Lung (tissue), 12 donors: ENCODE results near the gene PRRG1. TPM values are rescaled to one million over a fixed set of nuclear protein-coding genes. Genes with fewer than 3 reads are reported as not detected.

Source experiments
- ATAC-seq: fragments of 200-7000 bp; cut with Tn5 transposase; one replicate; pipeline ENCODE4 v1.9.1; 2020; ENCODE audit warnings: moderate number of reproducible peaks; ENCODE audit not compliant: insufficient read depth, low FRiP score
- DNase-seq, 3 donors: peaks; one replicate each; pipeline ENCODE4 v3.0.0-alpha.2; 2013 to 2017
- H3K27ac ChIP-seq, 2 donors: one replicate each; pipeline ENCODE4 v1.5.1; 2013; ENCODE audit warnings: mild to moderate bottlenecking in 2 of 2, moderate library complexity in 2 of 2, control low read depth in 1 of 2, inconsistent platforms in 1 of 2, low read depth in 1 of 2, low read length in 1 of 2
- H3K27me3 ChIP-seq, 3 donors: one replicate each; pipeline ENCODE4 v1.5.1; 2013; ENCODE audit warnings: low read length in 2 of 3; ENCODE audit not compliant: control insufficient read depth in 3 of 3, insufficient read depth in 3 of 3
- H3K36me3 ChIP-seq, 4 donors: one replicate each; pipeline ENCODE4 v1.5.1; 2013; ENCODE audit warnings: low read length in 4 of 4, mild to moderate bottlenecking in 1 of 4, moderate library complexity in 1 of 4; ENCODE audit not compliant: control insufficient read depth in 4 of 4, insufficient read depth in 4 of 4
- H3K4me1 ChIP-seq, 5 donors: one replicate each; pipeline ENCODE4 v1.5.1; 2013; ENCODE audit warnings: low read length in 5 of 5, mild to moderate bottlenecking in 2 of 5, moderate library complexity in 1 of 5; ENCODE audit not compliant: control insufficient read depth in 5 of 5, insufficient read depth in 5 of 5
- H3K4me3 ChIP-seq: one replicate; pipeline ENCODE4 v1.5.1; 2013; ENCODE audit warnings: mild to moderate bottlenecking, control low read depth, moderate library complexity
- H3K9ac ChIP-seq, 2 donors: one replicate each; pipeline ENCODE4 v1.5.1; 2013; ENCODE audit warnings: low read length in 2 of 2, control low read depth in 1 of 2; ENCODE audit not compliant: insufficient read depth in 1 of 2
- H3K9me3 ChIP-seq, 4 donors: one replicate each; pipeline ENCODE4 v1.5.1; 2013; ENCODE audit warnings: low read length in 3 of 4, mild to moderate bottlenecking in 1 of 4, moderate library complexity in 1 of 4; ENCODE audit not compliant: control insufficient read depth in 4 of 4, insufficient read depth in 3 of 4
- CTCF ChIP-seq: IDR thresholded peaks from 2 replicates; pipeline ENCODE4 v1.5.1; 2012; ENCODE audit warnings: mild to moderate bottlenecking; ENCODE audit errors: control extremely low read depth, extremely low read depth
- WGBS, 2 donors: extraction: QIAGEN DNeasy Blood & Tissue Kit; methylation state at CpG; one replicate each; pipeline ENCODE4 v1.1.7; 2013; 5-methylcytosine and 5-hydroxymethylcytosine counted together
- polyA plus RNA-seq, 2 donors: library from polyadenylated mRNA; stranded (reverse); fragments of 200-250 nt; gene quantifications; one replicate each; pipeline ENCODE4 v1.2.1, GENCODE V29; 2013
- total RNA-seq, 2 donors: library from RNA; depleted of rRNA in 1 of 2; stranded (reverse); fragments of >200 nt in 1 of 2; gene quantifications; one replicate each; pipeline ENCODE4 v1.2.1, GENCODE V29; 2014 to 2021
- donor health status: control.
- donor health status: control.
- donor health status: Bipolar disorder and iron deficiency.
- donor health status: healthy.
- donor health status: DM: yes; HTN: yes; CAD: no.

PRRG1 gene
- total and polyA plus RNA-seq, 4 donors, result 2.1 to 15.0 (median 3.8) TPM

- TF ChIP-seq CTCF, result no peak
- H3K36me3 ChIP-seq, result no peaks in the 10 kb centered on the region
- no peaks in the 10 kb centered on the region for H3K9me3 ChIP-seq
- H3K4me3 ChIP-seq, result no peak overlapping the region
- H3K9ac ChIP-seq, result no peak overlapping the region
- peaks cover 0 to 3% (median 0%) of the 10 kb centered on the region in 5 donors for H3K4me1 ChIP-seq
- DNase-seq, result no peak
- ATAC-seq, result no peak
- 60 to 93% methylated on average over 1 of the region's 1 CpG for WGBS, 2 donors
- H3K27ac ChIP-seq, result no peak overlapping the region
- peaks cover 0 to 18% (median 12%) of the 10 kb centered on the region in 3 donors for H3K27me3 ChIP-seq
Measured at GRCh38 chrX:37330642-37331041, 18.5 kb upstream of the PRRG1 start.

- Histone ChIP-seq H3K9me3 (no peaks in the 10 kb centered on the region), H3K9ac (no peak overlapping the region), H3K27me3 (peaks cover 0 to 15% (median 13%) of the 10 kb centered on the region in 3 donors), H3K4me3 (no peak overlapping the region), H3K36me3 (no peaks in the 10 kb centered on the region), H3K4me1 (peaks cover 0 to 3% (median 0%) of the 10 kb centered on the region in 5 donors), H3K27ac (no peak overlapping the region)
- WGBS, 2 donors, result 38 to 61% methylated on average over 4 of the region's 4 CpGs
- DNase-seq, result no peak
- no peak for TF ChIP-seq CTCF
- no peak for ATAC-seq
Measured at GRCh38 chrX:37331546-37331945, 17.6 kb upstream of the PRRG1 start.

GRCh38 chrX:37332055-37332454 is 17.1 kb upstream of the PRRG1 start:
- no peaks in the 10 kb centered on the region for H3K36me3 ChIP-seq
- H3K9me3 ChIP-seq, result no peaks in the 10 kb centered on the region
- H3K4me3 ChIP-seq, result no peak overlapping the region
- ATAC-seq (no peak), DNase-seq (no peak)
- no peak overlapping the region for H3K27ac ChIP-seq
- H3K27me3 ChIP-seq, result peaks cover 0 to 15% (median 13%) of the 10 kb centered on the region in 3 donors
- TF ChIP-seq CTCF, result no peak
- H3K4me1 ChIP-seq, result peaks cover 0 to 3% (median 0%) of the 10 kb centered on the region in 5 donors
- 24 to 67% methylated on average over 2 of the region's 2 CpGs for WGBS, 2 donors
- no peak overlapping the region for H3K9ac ChIP-seq
